ENCODE measurements around the gene DENND4A.

Gene DENND4A

GRCh38 chr15:65653341-65653740, 138.8 kb downstream of the DENND4A start:
- Histone ChIP-seq H3K4me3 (ENCODE audit: low read depth, low read length) (no peak overlapping the region), H3K9me3 (ENCODE audit: control insufficient read depth, insufficient read depth, low read depth, low read length) (no peaks in the 10 kb centered on the region), H3K4me1 (ENCODE audit: control insufficient read depth, insufficient read depth, low read length) (no peaks in the 10 kb centered on the region), H3K27ac (ENCODE audit: extremely low read depth, low read depth, low read length) (no peak overlapping the region), H3K36me3 (ENCODE audit: control insufficient read depth in 2 of 2, insufficient read depth in 1 of 2, low read length in 2 of 2) (peaks cover 4 to 55% of the 10 kb centered on the region in 2 experiments; a peak in 2 of 3 replicates)
- TF ChIP-seq, protein P1, sequence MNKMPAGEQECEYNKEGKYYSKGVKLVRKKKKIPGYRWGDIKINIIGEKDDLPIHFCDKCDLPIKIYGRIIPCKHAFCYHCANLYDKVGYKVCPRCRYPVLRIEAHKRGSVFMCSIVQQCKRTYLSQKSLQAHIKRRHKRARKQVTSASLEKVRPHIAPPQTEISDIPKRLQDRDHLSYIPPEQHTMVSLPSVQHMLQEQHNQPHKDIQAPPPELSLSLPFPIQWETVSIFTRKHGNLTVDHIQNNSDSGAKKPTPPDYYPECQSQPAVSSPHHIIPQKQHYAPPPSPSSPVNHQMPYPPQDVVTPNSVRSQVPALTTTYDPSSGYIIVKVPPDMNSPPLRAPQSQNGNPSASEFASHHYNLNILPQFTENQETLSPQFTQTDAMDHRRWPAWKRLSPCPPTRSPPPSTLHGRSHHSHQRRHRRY (tag by site-specific recombination; IDR thresholded peaks at IDR 0.05): no peak
- TF ChIP-seq ZSCAN16 (tag by site-specific recombination; IDR thresholded peaks at IDR 0.05) (no peak), ZFP37 (tag by site-specific recombination; IDR thresholded peaks at IDR 0.05) (no peak), PBX3 (CRISPR knock-in tag; IDR thresholded peaks at IDR 0.05) (no peak), SCRT2 (tag by site-specific recombination; IDR thresholded peaks at IDR 0.05) (no peak), ZNF10 (tag by site-specific recombination; IDR thresholded peaks at IDR 0.05) (no peak), ZNF76 (tag by site-specific recombination; IDR thresholded peaks at IDR 0.05; ENCODE audit: borderline replicate concordance, low read depth) (no peak), ZNF48 (tag by site-specific recombination; IDR thresholded peaks at IDR 0.05) (no peak), KLF9 (tag by site-specific recombination; IDR thresholded peaks at IDR 0.05; ENCODE audit: low read depth) (no peak), ZNF791 (tag by site-specific recombination; IDR thresholded peaks at IDR 0.05) (no peak), ZNF169 (tag by site-specific recombination; IDR thresholded peaks at IDR 0.05) (no peak), ZNF488 (tag by site-specific recombination; IDR thresholded peaks at IDR 0.05) (no peak), ZNF202 (tag by site-specific recombination; IDR thresholded peaks at IDR 0.05; ENCODE audit: borderline replicate concordance) (no peak), ZBTB49 (tag by site-specific recombination; IDR thresholded peaks at IDR 0.05; ENCODE audit: low read depth) (no peak), HIC1 (tag by site-specific recombination; IDR thresholded peaks at IDR 0.05) (no peak), ZNF626 (tag by site-specific recombination; IDR thresholded peaks at IDR 0.05) (no peak), ZNF514 (tag by site-specific recombination; IDR thresholded peaks at IDR 0.05) (no peak)
- CTCF ChIA-PET: interaction anchor here (0.7 to 1.1 kb wide), 4 partner anchors 14 to 203 kb away, joined by 3 to 4 read pairs (median 4); no protein-coding TSS in a partner anchor
- POLR2A ChIA-PET: interaction anchor here (0.7 kb wide), 1 partner anchor 498 kb away, joined by 6 read pairs; no protein-coding TSS in a partner anchor

All from HEK293 (cell line).